Measurements from ENCODE around the gene ING5.

Gene ING5

DNA sequence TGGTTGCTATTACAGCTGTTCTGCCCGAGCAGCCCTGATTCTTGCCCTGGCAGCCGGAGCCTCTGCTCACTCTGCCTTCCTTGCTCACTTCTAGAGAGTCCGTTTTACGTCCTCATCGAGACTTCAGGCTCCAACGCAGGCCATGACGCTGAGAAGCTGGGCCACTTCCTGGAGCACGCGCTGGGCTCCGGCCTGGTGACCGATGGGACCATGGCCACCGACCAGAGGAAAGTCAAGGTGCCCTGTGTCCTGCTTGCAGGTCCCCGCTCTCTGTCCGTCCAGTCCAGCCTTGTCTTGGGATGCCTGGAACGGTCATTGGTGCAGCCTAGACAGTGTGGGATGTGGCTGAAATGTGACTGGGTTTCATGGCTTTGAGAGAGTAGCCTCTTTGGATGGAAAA, 49.3 kb downstream of the ING5 start:
- DNase-seq (ENCODE audit: low spot score): no peak
- TF ChIP-seq, protein P1, sequence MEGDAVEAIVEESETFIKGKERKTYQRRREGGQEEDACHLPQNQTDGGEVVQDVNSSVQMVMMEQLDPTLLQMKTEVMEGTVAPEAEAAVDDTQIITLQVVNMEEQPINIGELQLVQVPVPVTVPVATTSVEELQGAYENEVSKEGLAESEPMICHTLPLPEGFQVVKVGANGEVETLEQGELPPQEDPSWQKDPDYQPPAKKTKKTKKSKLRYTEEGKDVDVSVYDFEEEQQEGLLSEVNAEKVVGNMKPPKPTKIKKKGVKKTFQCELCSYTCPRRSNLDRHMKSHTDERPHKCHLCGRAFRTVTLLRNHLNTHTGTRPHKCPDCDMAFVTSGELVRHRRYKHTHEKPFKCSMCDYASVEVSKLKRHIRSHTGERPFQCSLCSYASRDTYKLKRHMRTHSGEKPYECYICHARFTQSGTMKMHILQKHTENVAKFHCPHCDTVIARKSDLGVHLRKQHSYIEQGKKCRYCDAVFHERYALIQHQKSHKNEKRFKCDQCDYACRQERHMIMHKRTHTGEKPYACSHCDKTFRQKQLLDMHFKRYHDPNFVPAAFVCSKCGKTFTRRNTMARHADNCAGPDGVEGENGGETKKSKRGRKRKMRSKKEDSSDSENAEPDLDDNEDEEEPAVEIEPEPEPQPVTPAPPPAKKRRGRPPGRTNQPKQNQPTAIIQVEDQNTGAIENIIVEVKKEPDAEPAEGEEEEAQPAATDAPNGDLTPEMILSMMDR (IDR thresholded peaks at IDR 0.05; ENCODE audit: extremely low read depth, insufficient read depth, missing control alignments): no peak
- in situ Hi-C loops (cut with MboI; ENCODE audit: low pct_unique_long_range_greater_than_20kb, low sequenced_read_pairs, unreplicated experiment): no loop called here

DNA sequence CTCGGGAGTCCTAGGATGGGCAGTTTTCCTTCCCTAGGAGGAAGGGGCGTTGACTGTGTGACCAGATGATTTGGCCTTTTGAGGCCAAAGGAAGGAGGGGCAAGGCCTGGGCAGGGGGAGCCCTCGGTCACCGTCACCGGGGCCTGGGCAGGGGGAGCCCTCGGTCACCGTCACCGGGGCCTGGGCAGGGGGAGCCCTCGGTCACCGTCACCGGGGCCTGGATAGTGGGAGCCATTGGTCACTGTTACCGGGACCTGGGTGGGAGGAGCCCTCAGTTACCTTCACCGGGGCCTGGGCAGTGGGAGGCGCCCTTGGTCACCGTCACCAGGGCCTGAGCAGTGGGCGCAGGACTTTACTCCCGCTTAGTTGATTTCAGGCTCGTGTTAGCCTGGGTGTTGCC, 49.9 kb downstream of the ING5 start:
- in situ Hi-C loops (cut with MboI; ENCODE audit: low pct_unique_long_range_greater_than_20kb, low sequenced_read_pairs, unreplicated experiment): no loop called here
- TF ChIP-seq, protein P1 (IDR thresholded peaks at IDR 0.05; ENCODE audit: extremely low read depth, insufficient read depth, missing control alignments): no peak
- DNase-seq (ENCODE audit: low spot score): no peak

DNA sequence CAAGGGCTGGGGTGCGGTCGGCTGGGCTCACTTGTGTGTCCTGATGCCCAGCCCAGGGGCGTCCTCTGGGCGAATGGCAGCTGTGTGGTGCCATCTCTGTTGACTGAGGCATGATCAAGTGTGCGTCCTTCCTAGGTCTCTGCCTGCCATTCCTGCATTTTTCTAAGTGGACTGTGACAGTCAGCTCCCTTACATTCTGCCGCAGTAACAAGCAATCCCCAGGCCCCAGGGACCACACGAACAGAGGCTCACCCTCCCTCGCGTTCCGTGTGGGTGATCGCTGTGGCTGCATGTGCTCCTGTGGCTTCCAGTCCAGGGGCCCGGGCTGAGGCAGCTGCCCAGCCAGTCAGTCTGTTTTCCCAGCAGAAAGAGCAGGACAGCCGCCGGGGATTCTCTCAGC, 50.4 kb downstream of the ING5 start:
- in situ Hi-C loops (cut with MboI; ENCODE audit: low pct_unique_long_range_greater_than_20kb, low sequenced_read_pairs, unreplicated experiment): no loop called here
- DNase-seq (ENCODE audit: low spot score): no peak
- TF ChIP-seq, protein P1 (IDR thresholded peaks at IDR 0.05; ENCODE audit: extremely low read depth, insufficient read depth, missing control alignments): no peak

DNA sequence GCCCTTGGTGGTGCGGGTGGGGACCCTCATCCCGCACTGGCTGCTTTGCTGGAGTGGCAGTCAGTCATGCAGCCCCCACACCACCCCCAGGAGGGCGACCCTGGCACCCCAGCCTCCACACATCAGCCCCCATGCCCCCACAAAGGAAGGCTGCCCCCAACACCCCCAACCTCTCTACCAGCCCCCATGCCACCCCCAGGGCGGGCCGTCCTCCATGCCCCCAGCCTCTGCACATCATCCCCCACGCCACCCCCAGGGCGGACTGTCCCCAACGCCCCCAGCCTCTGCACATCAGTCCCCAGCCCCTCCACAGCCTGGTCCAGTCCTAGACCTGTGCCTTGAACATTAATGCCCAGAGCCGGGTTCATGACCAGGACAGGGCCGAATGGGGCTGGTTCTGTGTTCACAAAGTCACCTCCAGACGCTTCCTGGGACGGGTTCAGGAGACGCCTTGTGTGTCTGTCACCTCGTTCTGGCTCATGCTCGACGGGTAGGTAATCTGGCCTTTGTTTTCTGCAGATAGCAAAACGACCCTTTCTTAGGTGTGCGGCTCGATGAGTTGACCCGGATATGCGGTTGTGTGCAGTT, 50.9 kb downstream of the ING5 start:
- DNase-seq (ENCODE audit: low spot score): no peak
- in situ Hi-C loops (cut with MboI; ENCODE audit: low pct_unique_long_range_greater_than_20kb, low sequenced_read_pairs, unreplicated experiment): no loop called here
- TF ChIP-seq, protein P1 (IDR thresholded peaks at IDR 0.05; ENCODE audit: extremely low read depth, insufficient read depth, missing control alignments): no peak

DNA sequence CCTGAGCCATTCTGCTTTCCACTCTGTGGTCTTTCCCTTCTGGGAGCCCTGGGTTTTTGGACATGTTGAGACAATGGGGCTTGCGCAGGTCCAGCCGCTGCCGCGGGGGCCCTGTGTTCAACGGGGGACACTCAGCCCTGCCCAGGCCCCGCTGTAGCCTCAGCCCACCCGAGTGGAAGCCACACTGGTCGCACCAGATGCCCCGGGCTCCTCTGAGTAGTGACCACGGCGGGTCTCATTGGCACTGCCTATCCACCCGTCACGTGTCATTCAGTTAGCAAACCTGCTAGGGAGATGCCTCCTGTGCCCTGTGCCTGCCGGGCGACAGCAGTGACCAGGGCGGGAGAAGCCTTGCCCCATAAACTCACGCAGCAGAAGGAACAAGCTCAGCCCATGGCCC, 51.7 kb downstream of the ING5 start:
- TF ChIP-seq, protein P1 (IDR thresholded peaks at IDR 0.05; ENCODE audit: extremely low read depth, insufficient read depth, missing control alignments): no peak
- in situ Hi-C loops (cut with MboI; ENCODE audit: low pct_unique_long_range_greater_than_20kb, low sequenced_read_pairs, unreplicated experiment): no loop called here
- no peak for DNase-seq (ENCODE audit: low spot score)

DNA sequence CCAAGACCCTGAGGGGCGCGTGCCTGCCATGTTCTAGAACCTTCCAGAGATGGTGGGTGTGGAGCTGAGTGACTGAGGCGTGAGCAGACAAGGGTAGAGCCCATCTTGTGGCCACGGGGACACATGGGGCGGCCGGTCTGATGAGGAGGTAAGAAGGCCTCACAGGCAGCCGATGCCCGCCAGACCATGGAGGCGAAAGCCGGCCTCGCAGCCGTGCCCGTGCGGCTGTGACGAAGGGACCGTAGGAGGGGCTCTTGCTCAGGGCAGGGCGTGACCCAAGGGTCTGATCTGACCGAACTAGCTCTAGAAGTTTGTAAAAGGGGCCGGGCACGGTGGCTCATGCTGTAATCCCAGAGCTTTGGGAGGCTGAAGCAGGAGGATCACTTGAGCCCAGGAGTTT, 52.2 kb downstream of the ING5 start:
- in situ Hi-C loops (cut with MboI; ENCODE audit: low pct_unique_long_range_greater_than_20kb, low sequenced_read_pairs, unreplicated experiment): no loop called here
- TF ChIP-seq, protein P1 (IDR thresholded peaks at IDR 0.05; ENCODE audit: extremely low read depth, insufficient read depth, missing control alignments): no peak
- DNase-seq (ENCODE audit: low spot score): no peak

DNA sequence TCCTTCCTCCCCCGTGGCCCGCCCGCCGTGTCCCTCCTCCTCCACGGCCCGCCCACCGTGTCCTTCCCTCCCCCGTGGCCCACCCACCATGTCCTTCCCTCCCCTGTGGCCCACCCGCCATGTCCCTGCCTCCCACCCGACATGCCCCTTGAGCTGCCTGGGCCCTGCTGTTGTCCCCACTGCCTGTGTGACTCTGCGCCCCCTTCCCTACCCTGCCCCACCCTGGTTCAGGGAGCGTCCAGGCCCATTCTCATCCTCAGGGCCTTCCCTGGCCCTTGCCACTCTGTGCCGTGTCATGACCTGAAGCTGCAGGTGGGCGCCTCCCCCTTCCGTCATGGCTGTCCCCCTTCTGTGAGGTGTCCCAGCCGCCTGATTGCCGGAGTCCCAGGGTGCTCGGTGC, 53.3 kb downstream of the ING5 start:
- in situ Hi-C loops (cut with MboI; ENCODE audit: low pct_unique_long_range_greater_than_20kb, low sequenced_read_pairs, unreplicated experiment): no loop called here
- no peak for DNase-seq (ENCODE audit: low spot score)
- TF ChIP-seq, protein P1 (IDR thresholded peaks at IDR 0.05; ENCODE audit: extremely low read depth, insufficient read depth, missing control alignments): no peak

All from GM13977 (cell line).